Gastrocnemius medialis (tissue), 4 donors: ENCODE measurements around the gene PITX1. TPM values are rescaled to one million over a fixed set of nuclear protein-coding genes. Genes with fewer than 3 reads are reported as not detected.
"Not testable (repeated sequence)": the region's sequence is repeated elsewhere in the genome, so short reads cannot be mapped to it uniquely, and the experiment has no call there.

Experiments used
- ATAC-seq, 2 donors: fragments of 150-250 bp; one replicate each; pipeline ENCODE4 v1.9.1; 2016
- DNase-seq, 2 donors: peaks; one replicate each; pipeline ENCODE4 v3.0.0-alpha.2; 2019
- H3K27ac ChIP-seq, 4 donors: fragments of 200-600 bp; sonication (generic); 1 replicate in 1 of 4; 2 replicates in 3 of 4; pipeline ENCODE4 v1.5.1; 2016 to 2018; ENCODE audit warnings: mild to moderate bottlenecking in 2 of 4, moderate library complexity in 1 of 4
- H3K27me3 ChIP-seq, 3 donors: fragments of 200-600 bp; sonication (generic) in 2 of 3; 1 replicate in 1 of 3; 2 replicates in 2 of 3; pipeline versions ENCODE4 v1.5.1 to v1.6.0; 2016 to 2019; ENCODE audit warnings: mild to moderate bottlenecking in 1 of 3, moderate library complexity in 1 of 3
- H3K36me3 ChIP-seq, 2 donors: fragments of 200-600 bp; sonication (generic) in 1 of 2; one replicate each; pipeline ENCODE4 v1.5.1; 2017 to 2018
- H3K4me1 ChIP-seq, 2 donors: fragments of 200-600 bp; sonication (generic) in 1 of 2; one replicate each; pipeline ENCODE4 v1.5.1; 2016 to 2017; ENCODE audit warnings: mild to moderate bottlenecking in 2 of 2
- H3K4me3 ChIP-seq, 4 donors: fragments of 200-600 bp; sonication (generic) in 3 of 4; 1 replicate in 1 of 4; 2 replicates in 3 of 4; pipeline ENCODE4 v1.5.1; 2016 to 2019; ENCODE audit warnings: mild to moderate bottlenecking in 2 of 4
- H3K9me3 ChIP-seq, 3 donors: fragments of 200-600 bp; sonication (generic) in 2 of 3; 1 replicate in 1 of 3; 2 replicates in 2 of 3; pipeline ENCODE4 v1.5.1; 2016 to 2019
- POLR2A ChIP-seq, 2 donors: fragments of 450-650 bp; IDR thresholded peaks; one replicate each; pipeline ENCODE4 v1.6.1; 2017; ENCODE audit warnings: antibody characterized with exemption in 2 of 2, mild to moderate bottlenecking in 2 of 2, moderate library complexity in 2 of 2
- in situ Hi-C, 4 donors: fragments of 200-750 bp; cut with MboI; loops; one replicate each; pipeline versions ENCODE4 v1.15.0 to v1.8.0; 2017; ENCODE audit warnings: low sequenced_read_pairs in 4 of 4
- intact Hi-C: fragments of 100-400 bp; cut with DNase I; formaldehyde crosslinking; loops from one replicate; pipeline ENCODE4 v1.15.1; 2023; ENCODE audit warnings: low total_unique reads
- total RNA-seq, 4 donors: library from RNA; depleted of rRNA; stranded (reverse); fragments of >200 nt; gene quantifications; one replicate each; pipeline versions ENCODE4 v1.1.0 to v1.2.3, GENCODE V29; 2016
- TF ChIP-seq, protein P1 (sequence below), 5 experiments: fragments of 450-650 bp in 3 of 5; fragments of 200-600 bp in 2 of 5; sonication (generic) in 2 of 5; IDR thresholded peaks in 4 of 5; conservative IDR thresholded peaks in 1 of 5; 1 replicate in 4 of 5; 2 replicates in 1 of 5; pipeline ENCODE4 v1.5.1; 2016 to 2019; ENCODE audit warnings: antibody characterized with exemption in 5 of 5, mild to moderate bottlenecking in 3 of 5, moderate library complexity in 3 of 5

PITX1 gene
- total RNA-seq, 4 donors from 2014 or later = 5.3 to 21.2 (median 9.3) TPM

DNA sequence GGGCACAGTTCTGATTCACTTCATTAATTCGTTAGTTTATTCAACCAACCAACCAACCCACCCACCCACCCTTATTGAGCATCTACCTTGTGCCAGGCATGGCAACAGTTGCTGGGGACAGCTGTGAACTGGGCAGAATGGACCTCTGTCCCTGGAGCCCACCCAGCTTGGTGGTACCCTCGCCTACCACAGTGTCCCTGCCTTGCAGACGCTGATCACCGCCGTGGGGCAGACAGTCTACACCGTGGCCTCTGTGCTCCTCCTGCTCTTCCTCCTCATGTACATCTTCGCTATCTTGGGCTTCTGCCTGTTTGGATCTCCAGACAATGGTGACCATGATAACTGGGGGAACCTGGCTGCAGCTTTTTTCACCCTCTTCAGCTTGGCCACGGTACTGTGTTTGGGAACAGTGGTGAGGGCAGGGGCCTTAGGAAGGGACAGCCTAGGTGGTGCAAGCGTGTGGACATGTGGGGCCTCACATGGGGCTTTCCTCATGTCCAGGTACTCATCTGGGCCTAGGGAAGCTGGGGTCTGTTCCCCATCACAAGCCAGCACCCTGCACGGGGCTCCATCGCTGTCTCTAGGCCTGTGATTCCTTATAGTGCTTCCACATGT lies 26.2 kb downstream of the PITX1 start:
- no peaks in the 10 kb centered on the region for H3K9me3 ChIP-seq
- intact Hi-C loops = no loop called here
- DNase-seq (no peak), ATAC-seq (no peak)
- no peak for TF ChIP-seq POLR2A (IDR thresholded peaks at IDR 0.05)
- no peaks in the 10 kb centered on the region for H3K36me3 ChIP-seq
- H3K4me3 ChIP-seq = no peak overlapping the region
- H3K4me1 ChIP-seq = no peaks in the 10 kb centered on the region
- H3K27ac ChIP-seq = no peak overlapping the region
- in situ Hi-C loops = loop anchor here in 1 of 4 donors (25.0 kb wide), 1 partner anchor 179 kb away; no protein-coding TSS in a partner anchor
- no peaks in the 10 kb centered on the region for H3K27me3 ChIP-seq

DNA sequence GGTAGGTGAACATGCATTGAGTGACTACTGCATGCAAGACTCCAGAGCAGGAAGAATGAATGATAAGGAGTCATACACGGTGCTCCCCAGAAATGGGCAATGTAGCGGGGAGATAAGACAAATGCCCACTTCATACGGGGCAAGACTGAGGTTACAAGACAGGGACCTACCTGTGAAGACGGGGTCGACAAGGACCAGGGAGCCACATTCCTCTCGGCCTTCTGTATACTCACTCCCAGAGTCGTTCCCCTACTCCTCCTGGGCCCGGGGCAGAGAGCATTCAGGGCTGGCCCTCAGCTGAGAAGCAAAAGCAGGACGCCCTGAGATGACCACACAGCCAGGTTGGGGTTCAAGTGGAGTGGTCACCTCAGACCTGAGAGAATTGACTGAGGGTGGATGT lies 26.7 kb downstream of the PITX1 start:
- no peaks in the 10 kb centered on the region for H3K36me3 ChIP-seq
- no peaks in the 10 kb centered on the region for H3K27me3 ChIP-seq
- no peaks in the 10 kb centered on the region for H3K4me1 ChIP-seq
- no peaks in the 10 kb centered on the region for H3K9me3 ChIP-seq
- intact Hi-C loops = no loop called here
- no peak overlapping the region for H3K27ac ChIP-seq
- in situ Hi-C loops = loop anchor here in 1 of 4 donors (25.0 kb wide), 1 partner anchor 180 kb away; no protein-coding TSS in a partner anchor
- ATAC-seq (no peak), DNase-seq (no peak)
- H3K4me3 ChIP-seq = no peak overlapping the region
- TF ChIP-seq, protein P1, sequence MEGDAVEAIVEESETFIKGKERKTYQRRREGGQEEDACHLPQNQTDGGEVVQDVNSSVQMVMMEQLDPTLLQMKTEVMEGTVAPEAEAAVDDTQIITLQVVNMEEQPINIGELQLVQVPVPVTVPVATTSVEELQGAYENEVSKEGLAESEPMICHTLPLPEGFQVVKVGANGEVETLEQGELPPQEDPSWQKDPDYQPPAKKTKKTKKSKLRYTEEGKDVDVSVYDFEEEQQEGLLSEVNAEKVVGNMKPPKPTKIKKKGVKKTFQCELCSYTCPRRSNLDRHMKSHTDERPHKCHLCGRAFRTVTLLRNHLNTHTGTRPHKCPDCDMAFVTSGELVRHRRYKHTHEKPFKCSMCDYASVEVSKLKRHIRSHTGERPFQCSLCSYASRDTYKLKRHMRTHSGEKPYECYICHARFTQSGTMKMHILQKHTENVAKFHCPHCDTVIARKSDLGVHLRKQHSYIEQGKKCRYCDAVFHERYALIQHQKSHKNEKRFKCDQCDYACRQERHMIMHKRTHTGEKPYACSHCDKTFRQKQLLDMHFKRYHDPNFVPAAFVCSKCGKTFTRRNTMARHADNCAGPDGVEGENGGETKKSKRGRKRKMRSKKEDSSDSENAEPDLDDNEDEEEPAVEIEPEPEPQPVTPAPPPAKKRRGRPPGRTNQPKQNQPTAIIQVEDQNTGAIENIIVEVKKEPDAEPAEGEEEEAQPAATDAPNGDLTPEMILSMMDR (IDR thresholded peaks at IDR 0.05 in 4 of 5, conservative IDR thresholded peaks at IDR 0.05 in 1 of 5) = no peak
- TF ChIP-seq POLR2A (IDR thresholded peaks at IDR 0.05) = no peak

DNA sequence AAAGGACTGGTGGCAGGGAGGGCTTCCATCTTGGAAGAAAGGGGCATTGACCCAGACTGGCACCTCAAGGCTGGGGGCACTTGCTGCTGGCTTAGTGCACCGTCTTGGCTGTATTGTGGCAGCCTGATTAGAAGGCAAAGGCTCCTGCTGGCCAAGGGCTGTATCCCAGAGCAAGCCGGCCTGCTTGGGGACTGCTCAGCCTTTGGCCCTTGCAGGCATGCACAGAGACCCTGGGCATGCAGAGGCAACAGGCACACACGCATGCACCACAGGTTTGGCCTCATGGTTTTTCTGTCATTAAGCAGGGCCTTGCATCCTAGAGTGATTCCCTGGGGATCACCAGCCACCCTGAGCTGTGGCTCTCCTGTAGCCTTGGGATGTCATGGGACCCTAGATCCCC lies 29.0 kb downstream of the PITX1 start:
- in situ Hi-C loops = loop anchor here in 1 of 4 donors (25.0 kb wide), 1 partner anchor 182 kb away; no protein-coding TSS in a partner anchor
- TF ChIP-seq, protein P1 (IDR thresholded peaks at IDR 0.05 in 4 of 5, conservative IDR thresholded peaks at IDR 0.05 in 1 of 5) = no peak
- no peak for TF ChIP-seq POLR2A (IDR thresholded peaks at IDR 0.05)
- DNase-seq = no peak

DNA sequence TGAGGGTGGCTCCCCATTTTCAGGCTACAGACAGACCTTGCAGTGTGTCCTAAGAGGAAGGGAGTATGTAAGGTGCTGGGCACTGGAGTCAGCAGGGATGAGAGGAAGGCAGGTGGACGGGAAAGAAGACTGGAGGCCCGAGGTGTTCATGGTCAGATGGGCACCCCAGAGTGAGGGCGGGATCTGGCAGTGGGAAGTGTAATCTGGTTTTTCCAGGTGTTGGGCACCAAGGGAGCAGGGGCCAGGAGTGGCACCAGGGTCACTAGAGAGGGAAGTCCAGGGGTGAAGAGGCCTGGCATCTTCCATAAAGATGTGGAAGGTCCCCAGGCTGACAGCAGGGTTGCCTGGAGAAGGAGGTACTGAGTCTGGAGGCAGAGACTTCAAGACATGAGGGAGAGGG lies 29.7 kb downstream of the PITX1 start:
- no peaks in the 10 kb centered on the region for H3K4me1 ChIP-seq
- no peak overlapping the region for H3K4me3 ChIP-seq
- TF ChIP-seq, protein P1 (IDR thresholded peaks at IDR 0.05 in 4 of 5, conservative IDR thresholded peaks at IDR 0.05 in 1 of 5) = no peak
- no peak for TF ChIP-seq POLR2A (IDR thresholded peaks at IDR 0.05)
- intact Hi-C loops = no loop called here
- in situ Hi-C loops = loop anchor here in 1 of 4 donors (25.0 kb wide), 1 partner anchor 183 kb away; no protein-coding TSS in a partner anchor
- no peaks in the 10 kb centered on the region for H3K36me3 ChIP-seq
- no peak overlapping the region for H3K27ac ChIP-seq
- no peaks in the 10 kb centered on the region for H3K27me3 ChIP-seq
- no peak for DNase-seq
- no peaks in the 10 kb centered on the region for H3K9me3 ChIP-seq
- ATAC-seq = no peak

More for the DNA sequence above, 29.0 kb downstream of the PITX1 start:
- no peaks in the 10 kb centered on the region for H3K9me3 ChIP-seq
- no peaks in the 10 kb centered on the region for H3K4me1 ChIP-seq
- ATAC-seq = no peak
- no peak overlapping the region for H3K4me3 ChIP-seq
- H3K27me3 ChIP-seq = no peaks in the 10 kb centered on the region
- H3K27ac ChIP-seq = no peak overlapping the region
- intact Hi-C loops = no loop called here
- no peaks in the 10 kb centered on the region for H3K36me3 ChIP-seq

DNA sequence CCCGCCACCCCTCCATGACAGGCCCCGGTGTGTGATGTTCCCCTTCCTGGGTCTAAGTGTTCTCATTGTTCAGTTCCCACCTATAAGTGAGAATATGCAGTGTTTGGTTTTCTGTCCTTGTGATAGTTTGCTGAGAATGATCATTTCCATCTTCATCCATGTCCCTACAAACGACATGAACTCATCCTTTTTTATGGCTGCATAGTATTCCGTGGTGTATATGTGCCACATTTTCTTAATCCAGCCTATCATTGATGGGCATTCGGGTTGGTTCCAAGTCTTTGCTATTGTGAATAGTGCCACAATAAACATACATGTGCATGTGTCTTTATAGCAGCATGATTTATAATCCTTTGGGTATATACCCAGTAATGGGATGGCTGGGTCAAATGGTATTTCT lies 36.0 kb downstream of the PITX1 start:
- DNase-seq, H3K27ac ChIP-seq, H3K4me3 ChIP-seq, H3K36me3 ChIP-seq, H3K9me3 ChIP-seq, ATAC-seq, H3K4me1 ChIP-seq, intact Hi-C loops, in situ Hi-C loops, H3K27me3 ChIP-seq: not testable (repeated sequence)
